ENCODE measurements around the gene ZMYND10.

DNA sequence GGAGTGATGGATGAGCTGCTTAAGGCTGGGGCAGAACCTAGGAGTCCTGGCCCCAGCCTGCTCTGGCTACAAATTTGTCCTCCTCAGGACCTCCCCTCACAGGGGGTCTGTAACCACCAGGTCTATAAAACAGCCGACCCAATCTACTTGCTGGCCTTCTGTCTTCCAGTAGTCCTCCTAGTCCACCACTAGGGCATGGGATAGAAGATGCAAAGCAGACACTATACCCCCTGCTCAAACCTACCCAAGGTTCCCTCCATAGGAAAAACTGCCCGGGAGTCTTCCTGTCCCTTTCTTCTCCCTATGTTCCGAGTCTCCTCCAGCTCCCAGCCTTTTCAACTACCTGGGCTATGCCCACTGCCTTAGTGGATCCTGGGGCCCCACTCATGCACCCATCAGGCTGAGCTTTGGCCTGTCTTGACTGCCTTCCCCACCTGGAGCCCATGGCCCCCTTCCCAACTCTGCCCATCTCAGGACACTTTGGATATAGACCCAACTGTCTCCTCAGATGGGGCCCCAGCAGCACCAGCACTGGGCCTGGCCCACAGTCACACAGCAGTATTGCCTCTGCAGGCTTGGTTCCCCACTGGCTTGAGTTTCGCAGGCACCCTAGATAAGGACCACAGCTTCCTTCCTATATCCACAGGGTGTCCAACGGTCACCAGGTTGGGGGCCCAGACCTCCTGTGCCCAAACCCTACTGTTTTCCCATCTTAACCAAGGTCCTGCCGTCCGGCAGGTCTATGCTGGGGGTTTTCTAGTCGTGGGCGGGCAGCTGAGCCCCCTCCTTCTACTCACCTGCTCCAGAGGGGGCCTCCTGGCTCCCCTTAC lies 47.4 kb downstream of the ZMYND10 start:
- TF ChIP-seq GATA2 (IDR thresholded peaks at IDR 0.05; ENCODE audit: low read depth, low read length) (no peak), GATA3 (IDR thresholded peaks at IDR 0.05; ENCODE audit: low read depth, low read length) (no peak)

All from SH-SY5Y (cell line).